Loucy (cell line): Measurements from ENCODE around the gene TOMM6.

Source experiments
- CTCF ChIP-seq: fragments of 200-600 bp; sonication (generic); conservative IDR thresholded peaks from 2 replicates; pipeline ENCODE4 v1.5.1; 2014; ENCODE audit warnings: mild to moderate bottlenecking, antibody characterized with exemption, low read length
- EZH2phosphoT487 ChIP-seq: fragments of 200-600 bp; IDR thresholded peaks from 2 replicates; pipeline ENCODE4 v1.6.1; 2018; ENCODE audit warnings: antibody characterized with exemption, mild to moderate bottlenecking, moderate library complexity, borderline replicate concordance

- TF ChIP-seq CTCF = peak; percentile 53
- no peak for TF ChIP-seq EZH2phosphoT487
Measured at GRCh38 chr6:41786451-41787218, 859 bp upstream of the TOMM6 start.
